Spleen (tissue), 7 donors: Measurements from ENCODE around the gene TTC7B.

Experiments used
- CTCF ChIP-seq, 11 experiments: fragments of 200-600 bp in 7 of 11; fragments of 450-650 bp in 4 of 11; sonication (generic) in 4 of 11; IDR thresholded peaks in 8 of 11; conservative IDR thresholded peaks in 3 of 11; 1 replicate in 7 of 11; 2 replicates in 4 of 11; pipeline versions ENCODE4 v1.4.0 to v1.8.0; 2016 to 2021; ENCODE audit warnings: antibody characterized with exemption in 11 of 11, inconsistent platforms in 4 of 11, mild to moderate bottlenecking in 1 of 11
- POLR2A ChIP-seq, 3 donors: fragments of 450-650 bp; IDR thresholded peaks; one replicate each; pipeline ENCODE4 v1.5.1; 2017; ENCODE audit warnings: antibody characterized with exemption in 3 of 3, mild to moderate bottlenecking in 1 of 3
- POLR2AphosphoS5 ChIP-seq, 3 donors: sonication (generic); formaldehyde crosslinking; IDR thresholded peaks; one replicate each; pipeline ENCODE4 v1.5.1; 2017; ENCODE audit warnings: antibody characterized with exemption in 3 of 3
- donor health status: DM: no; HTN: no; CAD: no; lungs with moderate emphysema.
- donor health status: DM: no; HTN: no; CAD: no.
- donor health status: DM: no; HTN: no; CAD: no.

DNA sequence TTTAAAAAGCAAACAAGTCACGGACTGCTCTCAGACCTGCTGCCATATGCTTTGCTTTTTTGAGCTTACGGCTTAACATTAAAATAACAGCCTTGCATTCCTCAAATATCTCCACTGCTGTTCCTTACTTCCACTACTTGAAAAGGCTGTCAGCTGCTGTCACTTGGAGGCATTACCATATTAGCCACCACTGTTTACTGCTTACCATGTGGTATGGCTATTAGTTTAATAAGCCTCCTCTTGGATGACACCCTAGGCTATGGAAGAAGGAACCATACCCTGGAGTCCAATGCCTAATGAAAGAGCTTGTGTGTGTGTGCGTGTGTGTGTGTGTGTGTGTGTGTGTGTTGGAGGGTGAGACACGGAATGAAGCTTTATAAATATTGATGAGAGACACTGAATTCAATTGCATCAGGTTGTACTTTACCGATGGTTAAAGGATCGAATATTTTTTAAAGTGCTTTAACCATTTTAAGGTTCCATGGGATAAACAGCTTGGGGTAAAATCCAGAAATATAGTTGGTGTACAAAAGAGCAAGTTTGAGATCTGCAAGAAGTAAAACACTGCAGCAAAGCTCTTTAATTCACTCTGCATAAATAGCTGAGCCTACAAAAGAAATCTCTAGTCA is 174.5 kb downstream of the TTC7B start:
- TF ChIP-seq POLR2A (IDR thresholded peaks at IDR 0.05) (no peak), CTCF (IDR thresholded peaks at IDR 0.05 in 8 of 11, conservative IDR thresholded peaks at IDR 0.05 in 3 of 11) (no peak), POLR2AphosphoS5 (IDR thresholded peaks at IDR 0.05) (no peak)
